HL-60 (cell line): ENCODE results near the gene CCDC146.
A peak's percentile ranks its signal among the peaks of the same experiment; 100 is the strongest.
"Not testable (repeated sequence)": the region's sequence is repeated elsewhere in the genome, so short reads cannot be mapped to it uniquely, and the experiment has no call there.

Source experiments
- DNase-seq, 2 experiments: peaks; one replicate each; pipeline ENCODE4 v3.0.0-alpha.2; 2010 to 2020; ENCODE audit warnings: low read depth in 1 of 2, low spot score in 1 of 2
- H3K27ac ChIP-seq: fragments of 250-450 bp; sonication (Bioruptor Pico); replicated peaks from 2 replicates; pipeline ENCODE4 v1.5.1; 2020; ENCODE audit warnings: mild to moderate bottlenecking, moderate library complexity
- H3K27me3 ChIP-seq: fragments of 250-450 bp; sonication (Bioruptor Pico); 2 replicates; pipeline ENCODE4 v1.5.1; 2021; ENCODE audit warnings: mild to moderate bottlenecking, moderate library complexity; ENCODE audit not compliant: insufficient read depth, poor library complexity, severe bottlenecking
- H3K4me3 ChIP-seq: replicated peaks from 2 replicates; pipeline ENCODE4 v1.5.1; 2011; ENCODE audit warnings: mild to moderate bottlenecking, control low read depth, low read length; ENCODE audit not compliant: insufficient read depth
- CTCF ChIP-seq: IDR thresholded peaks from one replicate; pipeline ENCODE4 v1.5.1; 2011; ENCODE audit warnings: low read length, control low read depth, inconsistent platforms; ENCODE audit not compliant: insufficient read depth
- GABPA ChIP-seq: IDR thresholded peaks from 2 replicates; pipeline ENCODE4 v1.6.1; 2012; ENCODE audit warnings: low read depth
- POLR2AphosphoS5 ChIP-seq: IDR thresholded peaks from 2 replicates; pipeline ENCODE4 v1.6.1; 2012; ENCODE audit warnings: low read depth
- REST ChIP-seq: IDR thresholded peaks from 2 replicates; pipeline ENCODE4 v1.6.1; 2012; ENCODE audit warnings: low read depth; ENCODE audit not compliant: insufficient replicate concordance
- SPI1 ChIP-seq: IDR thresholded peaks from 2 replicates; pipeline ENCODE4 v1.6.1; 2012; ENCODE audit warnings: low read depth, mild to moderate bottlenecking, borderline replicate concordance

CCDC146 gene

GRCh38 chr7:77269360-77270093 is 147.1 kb downstream of the CCDC146 start:
- no peaks in the 10 kb centered on the region for H3K27me3 ChIP-seq
- H3K4me3 ChIP-seq = no peak overlapping the region
- no peak overlapping the region for H3K27ac ChIP-seq
- peak in 1 of 2 experiments; percentile 16 for DNase-seq
- TF ChIP-seq CTCF (no peak), REST (no peak), POLR2AphosphoS5 (no peak), GABPA (no peak), SPI1 (no peak)

- no peak for DNase-seq
- no peak overlapping the region for H3K27ac ChIP-seq
- TF ChIP-seq POLR2AphosphoS5 (no peak), GABPA (no peak), CTCF (no peak), REST (no peak), SPI1 (no peak)
- no peak overlapping the region for H3K4me3 ChIP-seq
- no peaks in the 10 kb centered on the region for H3K27me3 ChIP-seq
Observed at GRCh38 chr7:77270094-77270480, 147.7 kb downstream of the CCDC146 start.

- H3K27ac ChIP-seq = no peak overlapping the region
- TF ChIP-seq CTCF (no peak), REST (no peak), POLR2AphosphoS5 (no peak), GABPA (no peak), SPI1 (no peak)
- DNase-seq = no peak
- H3K27me3 ChIP-seq = no peaks in the 10 kb centered on the region
- no peak overlapping the region for H3K4me3 ChIP-seq
Observed at GRCh38 chr7:77271766-77272165, 149.4 kb downstream of the CCDC146 start.

- H3K27me3 ChIP-seq, DNase-seq, H3K4me3 ChIP-seq: not testable (repeated sequence)
- peak overlapping the region; percentile 15; the same call in 1 of the 2 replicates for H3K27ac ChIP-seq
Observed at GRCh38 chr7:77275663-77276062, 153.2 kb downstream of the CCDC146 start.
